Activated CD4-positive, CD25-positive, alpha-beta regulatory T cell (primary cell): Measurements from ENCODE around the gene UBE3B.

Source experiments
- DNase-seq, 4 experiments: peaks; one replicate each; lab custom pipeline; 2025; lab: John Stamatoyannopoulos, UW

UBE3B gene

GRCh38 chr12:109448707-109449390 is 28.6 kb upstream of the UBE3B start:
- no peak for DNase-seq

GRCh38 chr12:109449845-109450532 is 27.4 kb upstream of the UBE3B start:
- DNase-seq: no peak

- no peak for DNase-seq
These were observed 26.5 kb upstream of the UBE3B start for GRCh38 chr12:109450980-109451379.

GRCh38 chr12:109451400-109451799 is 26.0 kb upstream of the UBE3B start:
- no peak for DNase-seq

- DNase-seq: no peak
These were observed 24.9 kb upstream of the UBE3B start for GRCh38 chr12:109452489-109452888.

GRCh38 chr12:109455706-109456105 is 21.7 kb upstream of the UBE3B start:
- no peak for DNase-seq

- no peak for DNase-seq
These were observed 19.3 kb upstream of the UBE3B start for GRCh38 chr12:109458086-109458485.

GRCh38 chr12:109458771-109459208 is 18.6 kb upstream of the UBE3B start:
- DNase-seq: no peak

- DNase-seq: no peak
These were observed 18.2 kb upstream of the UBE3B start for GRCh38 chr12:109459247-109459646.

GRCh38 chr12:109460538-109460937 is 16.9 kb upstream of the UBE3B start:
- no peak for DNase-seq

- no peak for DNase-seq
These were observed 16.2 kb upstream of the UBE3B start for GRCh38 chr12:109461049-109461845.

GRCh38 chr12:109461846-109462756 is 15.3 kb upstream of the UBE3B start:
- no peak for DNase-seq

GRCh38 chr12:109462868-109463692 is 14.4 kb upstream of the UBE3B start:
- no peak for DNase-seq

GRCh38 chr12:109463756-109464155 is 13.7 kb upstream of the UBE3B start:
- DNase-seq: no peak

- DNase-seq: no peak
These were observed 12.6 kb upstream of the UBE3B start for GRCh38 chr12:109464642-109465351.

- DNase-seq: no peak
These were observed 11.1 kb upstream of the UBE3B start for GRCh38 chr12:109466305-109466704.

- DNase-seq: no peak
These were observed 10.6 kb upstream of the UBE3B start for GRCh38 chr12:109466821-109467220.

- no peak for DNase-seq
These were observed 9.3 kb upstream of the UBE3B start for GRCh38 chr12:109467978-109468676.

- no peak for DNase-seq
These were observed 7.9 kb upstream of the UBE3B start for GRCh38 chr12:109469517-109469916.

GRCh38 chr12:109473006-109473405 is 4.4 kb upstream of the UBE3B start:
- DNase-seq: no peak
